NCI-H2107 treated with DMSO at 0.1 percent for 48 hours (cell line): ENCODE data around the gene YDJC.
"Not testable (repeated sequence)": the region's sequence is repeated elsewhere in the genome, so short reads cannot be mapped to it uniquely, and the experiment has no call there.

Source experiments
- DNase-seq: peaks from one replicate; lab custom pipeline; 2025; ENCODE audit not compliant: unreplicated experiment; lab: John Stamatoyannopoulos, UW

YDJC gene, protein sequence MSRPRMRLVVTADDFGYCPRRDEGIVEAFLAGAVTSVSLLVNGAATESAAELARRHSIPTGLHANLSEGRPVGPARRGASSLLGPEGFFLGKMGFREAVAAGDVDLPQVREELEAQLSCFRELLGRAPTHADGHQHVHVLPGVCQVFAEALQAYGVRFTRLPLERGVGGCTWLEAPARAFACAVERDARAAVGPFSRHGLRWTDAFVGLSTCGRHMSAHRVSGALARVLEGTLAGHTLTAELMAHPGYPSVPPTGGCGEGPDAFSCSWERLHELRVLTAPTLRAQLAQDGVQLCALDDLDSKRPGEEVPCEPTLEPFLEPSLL

DNA sequence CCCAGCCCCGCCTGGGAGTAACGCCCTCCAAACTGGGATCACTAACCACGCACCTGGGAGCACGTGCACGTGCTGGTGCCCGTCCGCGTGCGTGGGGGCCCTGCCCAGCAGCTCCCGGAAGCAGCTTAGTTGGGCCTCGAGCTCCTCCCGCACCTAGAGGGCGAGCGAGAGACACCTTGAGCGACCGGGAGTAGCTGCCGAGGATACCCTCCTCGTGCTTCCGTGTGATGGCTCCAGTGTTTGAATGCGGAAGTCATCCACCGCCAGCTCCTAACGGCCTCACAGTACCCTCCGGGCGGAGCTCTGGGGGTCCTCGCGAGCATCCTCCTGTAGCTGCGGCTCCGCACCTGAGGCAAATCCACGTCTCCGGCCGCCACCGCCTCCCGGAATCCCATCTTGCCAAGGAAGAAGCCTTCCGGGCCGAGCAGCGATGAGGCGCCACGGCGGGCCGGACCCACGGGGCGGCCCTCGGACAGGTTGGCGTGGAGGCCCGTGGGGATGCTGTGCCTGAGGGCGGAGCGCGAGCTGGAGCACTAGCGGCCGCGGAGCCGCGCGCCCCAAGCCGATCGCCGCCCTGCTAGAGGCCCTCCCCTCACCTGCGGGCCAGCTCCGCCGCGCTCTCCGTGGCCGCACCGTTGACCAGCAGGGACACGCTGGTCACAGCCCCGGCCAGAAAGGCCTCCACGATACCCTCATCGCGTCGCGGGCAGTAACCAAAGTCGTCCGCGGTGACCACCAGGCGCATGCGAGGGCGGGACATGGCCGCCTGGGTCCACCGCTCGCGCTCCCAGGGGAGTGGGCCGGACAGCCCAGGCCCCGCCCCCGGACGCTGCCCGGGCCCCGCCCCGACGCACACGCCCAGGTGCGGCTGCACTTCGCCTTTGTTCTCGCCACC is at the start of gene YDJC:
Gene YDJC, minus strand, starts transcription at position 768 of the 895 bp plus-strand sequence. Its CDS starts 8 bp downstream, at position 760.
- peak; percentile 59 for DNase-seq

DNA sequence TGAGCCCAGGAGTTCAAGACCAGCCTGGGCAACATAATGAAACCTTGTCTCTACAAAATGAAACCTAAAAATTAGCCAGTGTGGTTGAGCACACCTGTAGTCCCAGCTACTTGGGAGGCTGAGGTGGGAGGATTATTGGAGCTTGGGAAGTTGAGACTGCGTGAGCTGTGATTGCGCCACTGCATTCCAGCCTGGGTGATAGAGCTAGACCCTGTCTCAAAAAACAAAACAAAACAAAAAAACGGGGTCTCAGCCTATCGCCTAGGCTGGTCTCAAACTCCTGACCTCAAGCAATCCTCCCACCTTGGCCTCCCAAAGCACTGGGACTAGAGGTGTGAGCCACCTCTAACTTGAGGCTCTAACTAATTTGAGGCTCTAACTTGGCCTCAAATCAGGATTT is 49.6 kb upstream of the YDJC start:
- DNase-seq = no peak

DNA sequence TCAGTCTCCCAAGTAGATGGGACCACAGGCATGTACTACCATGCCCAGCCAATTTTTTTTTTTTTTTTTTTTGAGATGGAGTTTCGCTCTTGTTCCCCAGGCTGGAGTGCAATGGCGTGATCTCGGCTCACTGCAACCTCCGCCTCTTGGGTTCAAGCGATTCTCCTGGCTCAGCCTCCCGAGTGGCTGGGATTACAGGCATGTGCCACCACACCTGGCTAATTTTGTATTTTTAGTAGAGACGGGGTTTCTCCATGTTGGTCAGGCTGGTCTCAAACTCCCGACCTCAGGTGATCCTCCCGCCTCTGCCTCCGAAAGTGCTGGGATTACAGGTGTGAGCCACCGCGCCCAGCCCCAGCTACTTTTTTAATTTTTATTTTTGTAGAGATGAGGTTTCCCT is 49.0 kb upstream of the YDJC start:
- DNase-seq = not testable (repeated sequence)

DNA sequence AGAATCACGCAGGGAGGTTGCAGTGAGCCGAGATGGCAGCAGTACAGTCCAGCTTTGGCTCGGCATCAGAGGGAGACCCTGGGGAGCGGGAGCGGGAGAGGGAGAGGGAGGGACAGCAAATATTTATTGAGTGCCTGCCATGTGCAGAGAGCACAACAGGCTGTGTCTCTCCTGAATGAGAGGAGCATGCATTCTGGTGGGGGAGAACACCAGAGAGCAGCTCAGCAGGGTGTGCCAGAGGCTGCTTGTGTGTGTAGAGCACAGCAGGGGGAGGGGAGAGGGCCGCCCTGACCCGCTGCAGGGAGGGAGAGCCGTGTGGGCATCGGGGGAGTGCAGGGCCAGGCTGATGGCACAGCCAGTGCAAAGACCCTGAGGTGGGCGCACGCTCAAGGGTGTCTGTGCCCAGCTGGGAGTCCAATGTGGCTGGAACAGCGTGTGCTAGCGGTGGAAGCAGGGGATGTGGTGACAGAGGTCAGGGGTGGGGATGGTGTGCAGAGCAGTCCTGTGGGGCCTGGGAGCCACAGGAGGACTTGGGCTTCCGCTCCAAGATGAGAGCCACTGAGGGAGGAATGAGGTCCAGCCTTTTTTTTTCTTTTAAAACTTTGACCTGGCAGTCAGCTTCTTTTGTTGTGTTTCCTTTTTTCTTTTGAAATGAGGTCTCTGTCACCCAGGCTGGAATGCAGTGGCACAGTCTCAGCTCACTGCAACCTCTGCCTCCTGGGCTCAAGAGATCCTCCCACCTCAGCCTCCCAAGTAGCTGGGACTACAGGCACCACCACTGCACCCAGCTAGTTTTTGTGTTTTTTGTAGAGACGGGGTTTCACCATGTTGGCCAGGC is 48.0 kb upstream of the YDJC start:
- no peak for DNase-seq

DNA sequence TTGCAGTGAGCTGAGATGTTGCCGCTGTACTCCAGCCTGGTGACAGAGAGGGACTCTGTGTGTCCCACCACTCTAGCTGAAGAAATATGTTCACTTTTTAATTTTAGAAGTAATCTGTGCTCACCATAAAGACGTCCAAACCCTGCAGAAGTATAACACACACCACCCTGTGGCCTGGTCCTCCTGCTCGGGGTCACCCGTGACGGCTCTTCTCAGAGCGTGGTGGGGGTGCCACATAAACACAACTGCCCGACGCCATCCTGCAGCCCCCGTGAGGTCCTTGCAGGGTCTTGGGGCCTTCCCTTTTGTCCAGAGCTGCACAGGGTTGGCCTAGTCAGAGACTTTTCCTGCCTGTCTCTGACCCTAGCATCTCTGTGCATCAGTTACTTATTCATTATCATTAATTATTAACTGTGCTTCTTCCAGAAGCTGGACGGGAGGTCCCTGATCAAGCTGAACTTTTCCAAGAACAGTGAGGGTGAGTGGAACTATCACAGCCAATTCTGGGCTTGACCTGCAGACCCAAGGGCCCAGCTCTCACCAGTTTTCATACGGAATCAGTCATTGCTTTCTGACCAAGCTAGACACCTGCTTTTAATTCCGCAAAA is 44.9 kb upstream of the YDJC start:
- no peak for DNase-seq

DNA sequence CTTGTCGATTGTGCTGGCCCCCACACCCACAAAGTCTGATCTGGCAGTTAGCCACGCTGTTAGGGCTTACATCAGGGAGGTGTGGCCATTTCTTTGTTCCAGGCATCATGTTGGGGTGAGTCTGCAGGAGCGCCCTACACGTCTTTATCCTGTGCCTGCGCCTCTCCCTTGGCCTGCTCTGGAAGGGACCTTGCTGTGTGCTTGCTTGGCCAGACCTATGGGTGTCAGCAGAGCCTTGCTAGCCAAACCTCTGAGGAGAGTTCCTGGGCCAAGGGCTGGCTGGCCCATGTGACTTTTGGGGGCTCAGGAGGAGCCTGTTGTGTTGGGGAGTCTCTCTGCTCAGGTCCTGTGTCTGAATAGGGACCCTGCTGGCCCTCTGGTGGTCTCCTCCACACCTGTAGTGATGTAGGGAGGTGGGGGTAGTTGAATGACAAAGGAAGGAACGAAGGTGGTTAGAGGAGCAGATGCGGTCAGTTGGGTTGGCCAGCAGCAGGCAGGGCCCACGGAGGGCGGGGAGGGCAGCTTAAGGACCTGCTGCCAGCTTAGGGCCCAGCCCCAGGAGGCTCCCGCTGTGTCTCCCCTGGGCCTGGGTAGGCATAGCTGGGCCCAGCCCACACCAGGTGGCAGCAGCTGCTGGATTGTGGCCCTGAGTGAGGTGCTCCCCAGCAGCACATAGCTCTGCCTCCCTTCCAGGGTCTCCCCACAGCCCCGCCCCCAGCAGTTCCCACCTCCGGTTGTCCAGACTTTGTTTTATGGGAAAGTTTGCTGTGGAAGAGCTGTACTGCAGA is 43.9 kb upstream of the YDJC start:
- no peak for DNase-seq

DNA sequence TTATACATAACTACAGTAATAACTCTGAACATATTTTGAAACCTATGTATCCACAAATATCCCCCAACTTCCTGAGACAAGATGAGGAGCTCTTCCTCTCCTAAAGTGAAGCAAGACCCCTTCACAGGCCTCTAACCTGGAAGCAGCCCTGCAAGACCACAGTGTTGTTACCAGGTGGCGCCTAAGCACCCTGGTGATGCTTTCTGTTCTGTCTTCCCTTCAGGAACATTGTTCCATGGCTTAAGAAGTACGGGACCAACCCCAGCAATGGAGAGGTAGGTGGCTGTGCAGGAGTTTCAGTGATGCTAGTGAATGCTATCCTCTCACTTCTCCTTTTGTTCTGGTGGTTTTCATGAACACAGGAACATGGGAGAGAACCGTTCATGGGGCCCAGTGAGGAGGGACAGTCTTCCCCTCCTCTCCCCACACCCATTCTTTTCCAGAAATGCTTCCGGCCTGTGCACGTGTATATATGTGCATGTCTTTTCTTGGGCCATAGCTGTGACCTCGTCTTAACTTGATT is 42.3 kb upstream of the YDJC start:
- DNase-seq = no peak

DNA sequence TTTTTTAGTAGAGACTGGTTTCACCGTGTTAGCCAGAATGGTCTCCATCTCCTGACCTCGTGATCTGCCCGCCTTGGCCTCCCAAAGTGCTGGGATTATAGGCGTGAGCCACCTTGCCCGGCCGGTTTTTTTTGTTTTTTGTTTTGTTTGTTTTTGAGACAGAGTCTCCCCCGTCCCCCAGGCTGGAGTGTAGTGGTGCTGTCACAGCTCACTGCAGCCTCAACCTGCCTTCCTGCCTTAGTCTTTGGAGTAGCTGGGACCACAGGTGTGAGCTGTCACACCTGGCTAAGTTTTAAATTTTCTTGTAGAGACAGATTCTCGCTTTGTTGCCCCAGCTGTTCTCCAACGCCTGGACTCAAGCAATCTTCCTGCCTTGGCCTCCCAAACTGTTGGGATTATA is 39.2 kb upstream of the YDJC start:
- DNase-seq = no peak

DNA sequence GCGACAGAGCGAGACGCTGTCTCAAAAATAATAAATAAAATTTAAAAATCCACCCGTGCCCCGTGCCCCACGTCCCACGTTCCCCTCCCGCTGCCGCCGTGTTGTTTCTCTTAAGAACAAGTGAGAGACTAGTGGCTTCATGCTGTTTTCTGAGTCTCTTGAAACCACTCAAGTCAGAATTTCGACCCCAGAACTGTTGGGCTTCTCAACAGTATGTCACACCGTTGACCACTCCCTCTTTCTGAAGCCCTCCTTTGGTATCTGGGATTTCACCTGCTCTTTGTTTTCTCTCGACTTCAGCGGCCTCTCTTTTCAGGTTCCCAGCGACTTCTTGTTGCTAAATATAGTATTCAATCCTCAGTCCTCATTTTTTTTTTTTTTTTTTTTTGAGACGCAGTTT is 37.0 kb upstream of the YDJC start:
- DNase-seq = no peak

DNA sequence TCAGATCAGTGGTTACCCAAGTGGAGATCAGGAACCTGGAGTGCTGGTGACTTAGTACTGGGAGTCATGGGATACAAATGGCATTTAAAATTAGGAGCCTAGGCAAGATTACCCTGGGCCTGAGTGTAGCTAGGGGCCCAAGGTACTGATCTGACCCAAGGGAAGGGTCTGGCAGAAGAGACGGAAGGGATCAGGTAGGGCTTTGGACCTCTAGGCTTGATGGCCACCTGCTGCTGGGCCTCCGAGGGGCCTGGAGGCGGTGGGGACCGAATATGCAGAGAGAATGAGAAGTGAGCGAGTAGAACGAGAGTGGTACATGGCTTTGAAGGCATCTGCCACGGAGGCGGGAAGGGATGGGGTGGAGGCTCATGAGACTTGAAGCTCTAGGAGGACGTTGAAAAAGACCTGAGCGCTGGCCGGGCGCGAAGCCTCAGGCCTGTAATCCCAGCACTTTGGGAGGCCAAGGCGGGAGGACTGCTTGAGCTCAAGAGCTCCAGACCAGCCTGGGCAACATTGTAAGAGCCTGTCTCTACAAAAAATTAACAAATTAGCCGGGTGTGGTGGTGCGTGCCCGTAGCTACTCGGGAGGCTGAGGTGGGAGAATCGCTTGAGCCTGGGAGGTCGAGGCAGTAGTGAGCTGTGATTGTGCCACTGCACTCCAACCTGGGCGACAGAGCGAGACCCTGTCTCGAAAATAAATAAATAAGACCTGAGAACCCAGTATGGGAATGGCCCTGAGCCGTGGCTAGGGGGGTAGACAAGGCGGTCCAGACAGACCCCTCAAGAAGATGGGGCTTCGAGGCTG is 35.4 kb upstream of the YDJC start:
- no peak for DNase-seq

DNA sequence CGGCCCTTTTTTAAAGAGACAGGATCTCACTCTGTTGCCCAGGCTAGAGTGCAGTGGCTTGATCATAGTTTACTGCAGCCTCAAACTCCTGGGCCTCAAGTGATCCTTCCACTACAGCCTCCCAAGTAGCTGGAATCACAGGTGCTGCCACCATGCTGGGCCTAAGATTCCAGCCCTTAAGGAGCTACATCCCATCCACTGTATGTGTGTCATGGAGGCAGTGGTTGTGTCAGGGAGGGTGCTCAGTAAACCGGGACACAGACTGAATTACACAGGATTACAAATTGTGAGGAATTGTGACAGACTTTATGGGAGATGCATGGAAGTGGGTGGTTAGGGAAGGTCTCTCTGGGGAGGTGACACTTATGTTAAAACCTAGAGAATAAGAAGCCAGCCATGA is 33.9 kb upstream of the YDJC start:
- DNase-seq = no peak

DNA sequence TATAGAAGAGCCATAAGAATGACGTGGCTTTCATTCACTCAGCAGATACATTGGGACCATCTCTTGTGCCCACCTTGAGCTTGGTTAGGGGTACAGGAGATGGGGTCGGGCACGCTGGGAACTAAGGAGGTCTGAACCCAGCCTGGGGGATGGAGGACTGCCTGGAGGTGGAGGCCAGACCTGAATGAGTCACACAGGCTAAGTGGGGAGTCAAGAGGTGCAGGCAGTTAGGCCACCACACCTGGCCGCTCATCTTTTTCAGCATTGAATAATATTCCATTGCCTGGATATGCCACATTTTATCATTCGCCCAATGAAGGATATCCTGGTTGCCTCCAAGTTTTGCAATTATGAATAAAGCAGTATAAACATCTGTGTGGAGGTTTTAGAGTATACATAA is 32.2 kb upstream of the YDJC start:
- no peak for DNase-seq

DNA sequence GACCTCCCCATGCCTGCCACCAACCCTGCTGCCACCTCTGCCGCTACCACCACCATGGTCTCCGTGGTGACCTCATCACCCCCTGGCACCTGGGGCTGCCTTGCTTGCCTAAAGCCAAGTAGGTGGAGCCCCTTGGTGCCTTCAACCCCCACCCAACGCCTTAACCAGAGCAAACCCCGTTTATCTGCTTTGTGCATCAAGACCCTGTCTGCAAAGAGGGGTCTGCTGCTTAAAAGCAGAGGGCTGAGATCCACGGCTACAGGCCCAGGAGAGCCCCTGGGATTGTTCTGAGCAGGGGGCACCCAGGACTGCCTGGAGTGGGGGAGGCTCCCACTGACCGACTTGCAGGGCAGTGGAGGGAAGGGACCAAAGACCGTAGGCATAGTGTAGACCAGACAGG is 31.1 kb upstream of the YDJC start:
- DNase-seq = no peak

DNA sequence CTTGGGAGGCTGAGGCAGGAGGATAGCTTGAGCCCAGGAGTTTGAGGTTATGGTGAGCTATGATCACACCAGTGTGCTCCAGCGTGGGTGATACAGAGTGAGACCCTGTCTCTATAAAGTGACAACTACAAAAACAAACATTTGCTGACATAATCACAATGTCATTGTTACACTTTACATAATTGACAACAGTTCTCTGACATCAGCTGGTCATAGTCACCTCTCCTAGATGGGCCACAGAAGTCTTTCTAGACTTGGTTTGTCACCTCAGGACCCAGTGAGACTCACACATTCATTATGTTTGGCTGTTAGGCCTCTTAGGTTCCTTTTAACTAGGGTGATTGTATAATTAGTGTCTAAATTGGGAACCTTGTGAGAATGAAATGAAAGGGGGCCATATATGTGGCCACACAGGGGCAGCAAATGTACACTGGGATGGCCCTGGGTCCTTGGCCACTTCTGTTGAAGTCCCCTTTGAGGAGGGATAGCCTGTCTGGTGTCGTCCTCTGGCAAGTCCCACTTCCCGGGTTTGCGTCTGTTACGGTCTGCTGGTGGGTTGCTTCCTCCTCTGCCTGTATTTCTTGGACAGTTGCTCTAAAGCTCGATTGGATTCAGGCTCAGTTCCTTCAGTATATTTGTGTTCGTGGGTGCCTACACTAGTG is 30.2 kb upstream of the YDJC start:
- no peak for DNase-seq

DNA sequence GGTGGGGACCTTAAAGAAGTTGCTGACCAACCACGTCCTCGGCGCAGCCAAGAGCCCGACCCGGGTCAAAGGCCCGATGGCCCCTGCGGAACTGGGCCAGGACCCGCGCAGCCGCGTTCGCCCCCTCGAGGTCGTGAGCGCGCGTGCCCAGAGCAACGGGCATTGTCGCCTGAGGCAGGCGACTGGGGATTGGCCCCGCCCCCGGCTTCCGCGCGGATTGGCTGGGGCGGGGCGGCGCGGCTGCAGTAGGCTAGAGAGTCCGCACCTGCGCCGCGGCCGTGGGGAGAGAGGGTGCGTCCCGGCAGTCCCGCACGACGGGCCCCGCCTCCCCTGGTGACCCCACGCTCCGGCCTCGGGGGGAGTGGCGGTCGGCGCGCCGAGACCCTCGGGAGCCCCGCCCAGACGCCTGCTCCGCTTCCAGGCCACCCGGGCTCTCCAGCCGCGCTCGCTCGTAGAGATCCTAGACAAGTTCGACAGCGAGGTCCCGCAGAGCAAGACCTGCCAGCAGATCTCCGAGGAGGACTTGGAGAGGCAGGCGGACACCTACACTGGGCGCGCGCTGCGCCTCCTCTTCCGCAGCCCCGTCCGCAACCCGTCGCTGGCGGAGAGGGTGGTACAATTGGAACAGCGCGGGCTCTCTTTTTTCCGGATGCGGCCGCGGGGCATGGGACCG is 27.7 kb upstream of the YDJC start:
- DNase-seq = peak; percentile 49

DNA sequence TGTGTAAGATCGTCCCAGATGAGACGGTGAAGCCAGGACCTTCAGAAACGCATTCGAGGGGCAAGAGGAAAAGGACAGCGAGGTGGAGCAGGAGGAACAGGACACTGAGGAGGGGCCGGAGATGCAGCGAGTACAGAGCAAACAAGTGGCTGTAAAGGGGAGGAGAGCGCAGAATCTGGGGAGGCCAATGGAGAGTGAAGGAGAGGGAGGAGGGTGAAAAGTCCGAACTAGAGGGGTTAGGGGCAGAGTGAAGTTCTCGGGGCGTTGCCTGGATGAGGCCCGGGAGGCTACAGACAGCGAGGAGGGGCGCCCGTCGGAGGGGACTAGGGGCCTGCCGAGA is 27.2 kb upstream of the YDJC start:
- no peak for DNase-seq

DNA sequence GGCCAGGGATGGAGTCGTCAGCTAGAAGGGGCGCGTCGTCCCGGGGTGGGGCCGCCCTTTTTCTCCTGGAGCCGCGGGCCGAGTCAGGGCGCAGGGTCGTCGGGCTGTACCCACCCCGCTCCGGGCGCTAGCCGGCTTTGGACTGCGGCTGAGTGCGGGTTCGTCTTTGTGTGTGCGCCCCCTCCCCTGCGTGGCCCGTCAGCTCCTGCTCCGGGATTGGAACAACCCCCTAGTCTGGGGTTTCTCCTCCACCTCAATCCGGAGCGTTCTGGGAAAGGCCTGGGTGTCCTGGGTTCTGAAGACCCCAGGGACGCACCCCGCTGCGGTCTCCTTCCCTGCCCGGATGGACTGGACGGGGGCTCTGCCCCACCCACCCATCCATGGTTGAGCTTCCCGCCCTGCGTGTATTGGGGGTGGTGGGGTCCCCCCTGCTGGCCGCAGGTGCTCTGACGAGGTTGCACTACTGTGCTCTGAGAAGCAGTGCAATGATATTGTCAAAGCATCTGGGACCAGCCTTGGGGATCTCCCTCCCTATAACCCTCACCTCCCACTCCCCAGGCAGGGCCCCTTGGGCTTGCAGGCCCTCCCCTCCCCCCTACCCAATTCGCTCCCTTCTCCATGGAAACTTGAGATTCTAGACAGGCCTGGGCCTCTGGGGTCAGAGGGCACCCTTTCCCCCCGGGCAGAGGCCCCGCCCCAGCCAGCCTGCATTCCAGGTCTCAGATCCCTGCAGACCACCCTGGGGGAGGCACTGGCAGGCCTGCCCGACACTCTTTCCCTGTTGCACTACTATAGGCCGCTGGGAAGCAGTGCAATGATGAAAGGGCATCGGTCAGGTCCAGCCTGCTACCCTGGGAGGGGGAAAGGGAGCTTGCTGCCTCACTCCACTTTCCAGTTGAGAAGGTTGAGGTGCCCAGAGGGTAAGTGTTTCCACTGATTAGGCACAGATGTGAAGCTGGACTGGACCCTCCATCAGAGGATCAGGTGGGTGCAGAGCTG is 23.0 kb upstream of the YDJC start:
- no peak for DNase-seq
